Activated CD4-positive, alpha-beta T cell treated with anti-CD3 and anti-CD28 coated beads for 1 hour (primary cell): ENCODE results near the gene SLC49A4.
"Not testable (repeated sequence)": the region's sequence is repeated elsewhere in the genome, so short reads cannot be mapped to it uniquely, and the experiment has no call there.

Experiments
- DNase-seq: peaks from one replicate; pipeline ENCODE4 v3.0.0-alpha.2; 2020

Gene SLC49A4

GRCh38 chr3:122794779-122795673 lies at the start of gene SLC49A4:
SLC49A4 (plus strand) TSS chr3:122795069; CDS start chr3:122795193, 124 bp downstream.
- DNase-seq = peak; percentile 45

- DNase-seq = no peak
Measured at GRCh38 chr3:122745369-122746021, 49.4 kb upstream of the SLC49A4 start.

GRCh38 chr3:122747295-122747694 lies 47.6 kb upstream of the SLC49A4 start:
- DNase-seq = not testable (repeated sequence)

- no peak for DNase-seq
Measured at GRCh38 chr3:122748347-122748746, 46.5 kb upstream of the SLC49A4 start.

GRCh38 chr3:122754929-122755328 lies 39.9 kb upstream of the SLC49A4 start:
- DNase-seq = no peak

GRCh38 chr3:122755491-122755890 lies 39.4 kb upstream of the SLC49A4 start:
- DNase-seq = no peak

GRCh38 chr3:122758877-122759560 lies 35.9 kb upstream of the SLC49A4 start:
- no peak for DNase-seq

GRCh38 chr3:122760453-122761271 lies 34.2 kb upstream of the SLC49A4 start:
- DNase-seq = no peak

GRCh38 chr3:122766430-122766829 lies 28.4 kb upstream of the SLC49A4 start:
- DNase-seq = no peak

- DNase-seq = no peak
Measured at GRCh38 chr3:122767540-122768372, 27.1 kb upstream of the SLC49A4 start.

GRCh38 chr3:122770521-122771202 lies 24.2 kb upstream of the SLC49A4 start:
- DNase-seq = no peak

GRCh38 chr3:122772827-122773226 lies 22.0 kb upstream of the SLC49A4 start:
- DNase-seq = no peak

GRCh38 chr3:122773944-122774509 lies 20.8 kb upstream of the SLC49A4 start:
- DNase-seq = no peak

- no peak for DNase-seq
Measured at GRCh38 chr3:122774564-122774963, 20.3 kb upstream of the SLC49A4 start.

GRCh38 chr3:122776675-122777468 lies 18.0 kb upstream of the SLC49A4 start:
- no peak for DNase-seq

- no peak for DNase-seq
Measured at GRCh38 chr3:122777563-122777962, 17.3 kb upstream of the SLC49A4 start.

- no peak for DNase-seq
Measured at GRCh38 chr3:122782804-122783203, 12.1 kb upstream of the SLC49A4 start.

- DNase-seq = no peak
Measured at GRCh38 chr3:122784436-122784835, 10.4 kb upstream of the SLC49A4 start.

- no peak for DNase-seq
Measured at GRCh38 chr3:122785231-122785630, 9.6 kb upstream of the SLC49A4 start.

GRCh38 chr3:122786066-122786465 lies 8.8 kb upstream of the SLC49A4 start:
- DNase-seq = no peak
